Osteocyte (in vitro differentiated cells): ENCODE data around the gene KCTD14. TPM values are rescaled to one million over a fixed set of nuclear protein-coding genes. Genes with fewer than 3 reads are reported as not detected.

ENCODE experiments used
- DNase-seq: peaks from one replicate; pipeline ENCODE4 v3.0.0; 2021; ENCODE audit warnings: mixed read lengths; ENCODE audit not compliant: unreplicated experiment; ENCODE audit errors: extremely low spot score
- H3K27ac Mint-ChIP-seq: one replicate; pipeline ENCODE4 v1.8.0; 2021; ENCODE audit warnings: mild to moderate bottlenecking, mixed read lengths; ENCODE audit not compliant: unreplicated experiment
- H3K27me3 Mint-ChIP-seq: one replicate; pipeline ENCODE4 v1.8.0; 2021; ENCODE audit warnings: mixed read lengths; ENCODE audit not compliant: unreplicated experiment
- H3K36me3 Mint-ChIP-seq: one replicate; pipeline ENCODE4 v1.8.0; 2021; ENCODE audit warnings: mixed read lengths; ENCODE audit not compliant: unreplicated experiment
- H3K4me1 Mint-ChIP-seq: one replicate; pipeline ENCODE4 v1.8.0; 2021; ENCODE audit warnings: mixed read lengths; ENCODE audit not compliant: unreplicated experiment
- H3K4me3 Mint-ChIP-seq: one replicate; pipeline ENCODE4 v1.8.0; 2021; ENCODE audit warnings: mild to moderate bottlenecking, moderate library complexity, mixed read lengths; ENCODE audit not compliant: unreplicated experiment
- H3K9me3 Mint-ChIP-seq: one replicate; pipeline ENCODE4 v1.8.0; 2021; ENCODE audit warnings: mixed read lengths; ENCODE audit not compliant: unreplicated experiment
- total RNA-seq: library from RNA; stranded (reverse); gene quantifications from 2 replicates; pipeline ENCODE4 v1.2.1, GENCODE V29; 2021
- TF ChIP-seq, protein P1 (sequence below): fragments of 200-600 bp; sonication (generic); IDR thresholded peaks from 2 replicates; pipeline ENCODE4 v1.5.0; 2021; ENCODE audit warnings: antibody characterized with exemption, mild to moderate bottlenecking, moderate library complexity

Gene KCTD14
- total RNA-seq, 1 donor from 2014 or later, result 0.73 TPM

GRCh38 chr11:78056093-78056492 lies 33.0 kb upstream of the KCTD14 start:
- peaks cover 6% of the 10 kb centered on the region for H3K4me1 Mint-ChIP-seq
- DNase-seq, result no peak
- H3K4me3 Mint-ChIP-seq, result no peak overlapping the region
- H3K27me3 Mint-ChIP-seq, result no peaks in the 10 kb centered on the region
- H3K36me3 Mint-ChIP-seq, result no peaks in the 10 kb centered on the region
- no peaks in the 10 kb centered on the region for H3K9me3 Mint-ChIP-seq
- H3K27ac Mint-ChIP-seq, result no peak overlapping the region
- TF ChIP-seq, protein P1, sequence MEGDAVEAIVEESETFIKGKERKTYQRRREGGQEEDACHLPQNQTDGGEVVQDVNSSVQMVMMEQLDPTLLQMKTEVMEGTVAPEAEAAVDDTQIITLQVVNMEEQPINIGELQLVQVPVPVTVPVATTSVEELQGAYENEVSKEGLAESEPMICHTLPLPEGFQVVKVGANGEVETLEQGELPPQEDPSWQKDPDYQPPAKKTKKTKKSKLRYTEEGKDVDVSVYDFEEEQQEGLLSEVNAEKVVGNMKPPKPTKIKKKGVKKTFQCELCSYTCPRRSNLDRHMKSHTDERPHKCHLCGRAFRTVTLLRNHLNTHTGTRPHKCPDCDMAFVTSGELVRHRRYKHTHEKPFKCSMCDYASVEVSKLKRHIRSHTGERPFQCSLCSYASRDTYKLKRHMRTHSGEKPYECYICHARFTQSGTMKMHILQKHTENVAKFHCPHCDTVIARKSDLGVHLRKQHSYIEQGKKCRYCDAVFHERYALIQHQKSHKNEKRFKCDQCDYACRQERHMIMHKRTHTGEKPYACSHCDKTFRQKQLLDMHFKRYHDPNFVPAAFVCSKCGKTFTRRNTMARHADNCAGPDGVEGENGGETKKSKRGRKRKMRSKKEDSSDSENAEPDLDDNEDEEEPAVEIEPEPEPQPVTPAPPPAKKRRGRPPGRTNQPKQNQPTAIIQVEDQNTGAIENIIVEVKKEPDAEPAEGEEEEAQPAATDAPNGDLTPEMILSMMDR, result no peak

GRCh38 chr11:78054971-78055370 lies 31.9 kb upstream of the KCTD14 start:
- Mint-ChIP-seq H3K4me3 (no peak overlapping the region), H3K4me1 (peaks cover 10% of the 10 kb centered on the region), H3K27ac (no peak overlapping the region), H3K9me3 (no peaks in the 10 kb centered on the region), H3K27me3 (no peaks in the 10 kb centered on the region), H3K36me3 (no peaks in the 10 kb centered on the region)
- DNase-seq, result no peak
- TF ChIP-seq, protein P1, result no peak

DNA sequence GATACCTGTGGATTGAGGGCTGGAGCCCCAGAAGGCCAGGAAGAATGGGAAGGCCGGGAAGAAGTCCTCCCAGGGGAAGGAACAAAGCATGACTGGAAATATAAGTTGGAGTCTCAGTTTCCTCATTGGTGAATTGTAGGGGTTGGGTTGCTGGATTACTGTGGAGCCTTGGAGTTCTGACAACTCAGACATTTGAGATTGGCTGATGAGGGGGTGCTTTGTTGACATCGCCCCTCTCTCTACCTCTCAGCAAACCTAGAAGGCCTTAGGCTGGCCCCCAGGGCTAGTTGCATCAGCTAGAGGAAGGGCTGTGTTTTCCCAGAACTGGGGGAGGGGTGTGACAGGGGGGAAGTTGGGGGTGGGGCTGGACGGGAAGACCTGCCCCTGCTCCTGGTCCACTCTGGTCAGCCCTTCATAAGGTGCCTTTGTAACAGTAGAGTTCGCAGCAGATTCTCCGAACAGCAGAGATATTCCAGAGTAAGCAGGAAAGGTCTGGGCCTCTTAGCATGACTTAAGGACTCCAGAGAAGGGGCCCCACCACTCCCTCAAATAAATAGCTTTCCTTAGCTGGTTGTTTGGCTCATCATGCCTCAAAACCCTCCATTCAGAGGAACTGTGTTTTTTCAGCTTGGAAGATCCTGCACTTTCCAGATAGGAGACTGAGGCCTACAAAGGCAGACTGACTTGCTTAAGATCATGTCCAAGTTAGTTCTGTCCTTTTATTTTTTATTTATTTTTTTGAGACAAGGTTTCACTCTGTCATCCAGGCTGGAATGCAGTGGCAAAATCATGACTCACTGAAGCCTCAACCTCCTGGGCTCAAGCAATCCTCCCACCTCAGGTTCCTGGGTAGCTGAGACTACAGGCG lies 28.1 kb upstream of the KCTD14 start:
- Mint-ChIP-seq H3K27ac (peak overlapping the region; percentile 69), H3K27me3 (no peaks in the 10 kb centered on the region), H3K4me1 (peaks cover 14% of the 10 kb centered on the region)

GRCh38 chr11:78049348-78049747 lies 26.3 kb upstream of the KCTD14 start:
- no peak overlapping the region for H3K27ac Mint-ChIP-seq
- peaks cover 22% of the 10 kb centered on the region for H3K4me1 Mint-ChIP-seq
- H3K27me3 Mint-ChIP-seq, result no peaks in the 10 kb centered on the region
- no peak overlapping the region for H3K4me3 Mint-ChIP-seq
- DNase-seq, result no peak
- no peaks in the 10 kb centered on the region for H3K9me3 Mint-ChIP-seq
- TF ChIP-seq, protein P1, result no peak
- H3K36me3 Mint-ChIP-seq, result no peaks in the 10 kb centered on the region

More for the DNA sequence above, 28.1 kb upstream of the KCTD14 start:
- no peaks in the 10 kb centered on the region for H3K36me3 Mint-ChIP-seq
- TF ChIP-seq, protein P1, result no peak
- no peak for DNase-seq
- H3K4me3 Mint-ChIP-seq, result no peak overlapping the region
- no peaks in the 10 kb centered on the region for H3K9me3 Mint-ChIP-seq

DNA sequence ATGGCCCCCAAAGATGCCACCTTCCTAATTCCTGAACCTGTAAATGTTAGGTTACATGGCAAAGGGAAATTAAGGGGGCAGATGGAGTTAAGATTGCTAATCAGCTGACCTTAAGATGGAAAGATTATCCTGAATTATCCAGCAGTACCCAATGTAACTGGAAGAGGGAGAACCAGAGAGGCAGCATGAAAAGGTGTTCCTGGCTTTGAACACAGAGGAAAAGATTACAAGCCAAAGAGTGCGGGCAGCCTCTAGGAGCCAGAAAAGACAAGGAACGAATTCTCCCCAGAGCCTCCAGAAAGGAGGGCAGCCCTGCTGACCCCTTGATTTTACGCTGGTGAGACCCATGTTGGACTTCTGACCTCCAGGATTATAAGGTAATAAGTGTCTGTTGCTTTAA lies 25.5 kb upstream of the KCTD14 start:
- Mint-ChIP-seq H3K27ac (no peak overlapping the region), H3K4me1 (peaks cover 22% of the 10 kb centered on the region), H3K4me3 (no peak overlapping the region), H3K27me3 (no peaks in the 10 kb centered on the region), H3K36me3 (no peaks in the 10 kb centered on the region), H3K9me3 (no peaks in the 10 kb centered on the region)
- TF ChIP-seq, protein P1, result no peak
- DNase-seq, result no peak
